ENCODE results near the gene CACNA2D4.

CACNA2D4 gene

GRCh38 chr12:1922985-1923384 is 4.5 kb upstream of the CACNA2D4 start:
- no peak overlapping the region for H3K4me3 ChIP-seq
- DNase-seq (ENCODE audit: low spot score): no peak
- TF ChIP-seq CTCF (IDR thresholded peaks at IDR 0.05): no peak
- H3K27ac ChIP-seq: no peak overlapping the region

GRCh38 chr12:1922075-1922709 is 3.7 kb upstream of the CACNA2D4 start:
- DNase-seq (ENCODE audit: low spot score): no peak
- no peak for TF ChIP-seq CTCF (IDR thresholded peaks at IDR 0.05)
- Histone ChIP-seq H3K27ac (no peak overlapping the region), H3K4me3 (no peak overlapping the region)

- no peak for DNase-seq (ENCODE audit: low spot score)
- no peak for TF ChIP-seq CTCF (IDR thresholded peaks at IDR 0.05)
- no peak overlapping the region for H3K4me3 ChIP-seq
- H3K27ac ChIP-seq: no peak overlapping the region
These were observed 2.5 kb upstream of the CACNA2D4 start for GRCh38 chr12:1920971-1921370.

DNA sequence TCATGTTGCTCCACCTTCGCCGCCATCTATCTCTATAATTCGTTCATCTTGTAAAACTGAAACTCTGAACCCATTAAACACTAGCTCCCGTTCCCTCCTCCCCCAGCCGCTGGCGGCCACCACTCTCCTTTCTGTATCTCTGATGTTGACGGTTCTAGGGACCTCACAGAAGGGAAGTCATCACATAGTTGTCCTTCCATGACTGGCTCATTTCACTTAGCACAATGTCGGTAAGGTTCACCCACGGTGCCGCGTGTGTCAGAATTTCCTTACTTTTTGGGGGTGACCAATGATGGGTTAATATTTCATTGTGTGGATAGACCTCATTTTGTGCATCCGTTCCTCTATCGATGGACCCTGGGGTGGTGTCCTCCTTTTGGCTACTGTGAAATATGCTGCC is 2.0 kb upstream of the CACNA2D4 start:
- no peak for TF ChIP-seq CTCF (IDR thresholded peaks at IDR 0.05)
- Histone ChIP-seq H3K4me3 (no peak overlapping the region), H3K27ac (no peak overlapping the region)
- DNase-seq (ENCODE audit: low spot score): no peak

- no peak for DNase-seq (ENCODE audit: low spot score)
- H3K27ac ChIP-seq: no peak overlapping the region
- TF ChIP-seq CTCF (IDR thresholded peaks at IDR 0.05): no peak
- H3K4me3 ChIP-seq: no peak overlapping the region
These were observed 1.3 kb upstream of the CACNA2D4 start for GRCh38 chr12:1919763-1920162.

DNA sequence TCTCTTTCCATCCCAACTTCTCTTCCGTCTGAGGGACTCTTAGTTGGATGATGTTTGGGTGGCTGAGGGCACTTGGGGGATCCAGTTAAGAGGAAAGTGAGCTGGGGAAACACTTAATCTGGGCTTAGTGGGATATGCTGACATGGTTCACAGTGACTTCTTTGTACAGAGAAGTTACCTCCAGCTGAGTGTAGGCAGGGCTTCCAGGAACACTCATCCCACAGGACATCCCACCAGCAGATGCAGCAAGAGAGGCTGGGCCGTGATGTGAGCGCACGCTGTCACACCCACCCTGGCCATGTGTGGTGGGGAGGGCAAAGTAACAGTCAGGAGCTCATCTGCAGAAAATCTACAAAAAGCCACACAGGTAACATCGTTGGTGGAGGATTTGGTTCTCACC is 832 bp upstream of the CACNA2D4 start:
- TF ChIP-seq CTCF (IDR thresholded peaks at IDR 0.05): no peak
- DNase-seq (ENCODE audit: low spot score): no peak
- no peak overlapping the region for H3K4me3 ChIP-seq
- H3K27ac ChIP-seq: no peak overlapping the region

DNA sequence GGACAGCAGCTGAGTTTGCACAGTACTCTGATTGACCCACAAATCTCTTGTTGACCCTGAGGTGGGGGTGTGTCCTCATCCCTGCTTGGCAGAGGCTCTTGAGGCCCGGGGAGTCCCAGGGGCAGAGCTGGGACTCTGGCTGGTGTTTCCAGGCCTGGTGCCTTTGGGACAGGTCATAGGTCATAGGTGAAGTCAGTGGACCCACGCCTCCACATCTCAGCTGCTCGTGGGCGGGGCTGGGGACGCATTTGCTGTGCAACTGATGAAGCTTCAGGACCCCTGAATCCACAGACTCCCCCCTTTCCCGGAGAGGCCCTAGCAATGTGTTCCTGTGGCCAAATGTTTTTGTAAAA is 408 bp upstream of the CACNA2D4 start:
- H3K27ac ChIP-seq: peak overlapping the region in 1 of 2 donors; percentile 65
- TF ChIP-seq CTCF (IDR thresholded peaks at IDR 0.05): no peak
- peak overlapping the region; percentile 46 for H3K4me3 ChIP-seq
- DNase-seq (ENCODE audit: low spot score): no peak

All from coronary artery (tissue), 2 donors.